ENCODE measurements around the gene HMGCL. TPM values are rescaled to one million over a fixed set of nuclear protein-coding genes. Genes with fewer than 3 reads are reported as not detected.
"Not testable (repeated sequence)": the region's sequence is repeated elsewhere in the genome, so short reads cannot be mapped to it uniquely, and the experiment has no call there.

HMGCL gene
- total RNA-seq, 2 experiments from 2014 or later: 8.9 to 9.6 TPM

DNA sequence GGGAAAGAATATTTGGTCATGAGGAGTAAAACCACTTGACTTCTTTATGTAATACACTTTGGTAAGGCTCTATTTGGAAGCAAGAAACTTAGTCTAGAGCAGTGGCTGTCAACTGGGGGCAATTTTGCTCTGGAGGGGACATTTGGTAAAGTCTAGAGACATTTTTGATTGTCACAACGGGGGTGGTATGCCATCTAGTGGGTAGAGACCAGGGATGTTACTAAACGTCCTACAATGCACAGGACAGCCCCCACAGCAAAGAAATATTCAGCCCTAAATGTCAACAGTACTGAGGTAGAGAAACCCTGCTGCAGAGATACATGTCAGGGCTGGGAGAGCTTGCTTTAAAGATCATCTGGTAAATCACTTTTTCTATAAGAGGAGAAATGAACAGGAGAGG is 29.3 kb upstream of the HMGCL start:
- peaks cover 28% of the 10 kb centered on the region for H3K36me3 ChIP-seq (ENCODE audit: insufficient read depth, low read length)
- CTCF ChIA-PET: no interaction called here
- Mint-ChIP-seq H3K27ac (no peak overlapping the region), H3K9me3 (no peaks in the 10 kb centered on the region), H3K4me3 (no peak overlapping the region), H3K27me3 (no peaks in the 10 kb centered on the region), H3K4me1 (ENCODE audit: low read depth) (no peaks in the 10 kb centered on the region), H3K36me3 (ENCODE audit: low read depth) (peaks cover 62% of the 10 kb centered on the region)
- ATAC-seq (ENCODE audit: poor library complexity) (no peak), DNase-seq (peak in 3 of 14 experiments; percentile 13 to 27 (median 23))
- POLR2A ChIA-PET: interaction anchor here (0.6 kb wide), 1 partner anchor 14 kb away, joined by 4 read pairs; no protein-coding TSS in a partner anchor
- no peak overlapping the region for H3K4me3 ChIP-seq (ENCODE audit: low read length)
- TF ChIP-seq, protein P1, sequence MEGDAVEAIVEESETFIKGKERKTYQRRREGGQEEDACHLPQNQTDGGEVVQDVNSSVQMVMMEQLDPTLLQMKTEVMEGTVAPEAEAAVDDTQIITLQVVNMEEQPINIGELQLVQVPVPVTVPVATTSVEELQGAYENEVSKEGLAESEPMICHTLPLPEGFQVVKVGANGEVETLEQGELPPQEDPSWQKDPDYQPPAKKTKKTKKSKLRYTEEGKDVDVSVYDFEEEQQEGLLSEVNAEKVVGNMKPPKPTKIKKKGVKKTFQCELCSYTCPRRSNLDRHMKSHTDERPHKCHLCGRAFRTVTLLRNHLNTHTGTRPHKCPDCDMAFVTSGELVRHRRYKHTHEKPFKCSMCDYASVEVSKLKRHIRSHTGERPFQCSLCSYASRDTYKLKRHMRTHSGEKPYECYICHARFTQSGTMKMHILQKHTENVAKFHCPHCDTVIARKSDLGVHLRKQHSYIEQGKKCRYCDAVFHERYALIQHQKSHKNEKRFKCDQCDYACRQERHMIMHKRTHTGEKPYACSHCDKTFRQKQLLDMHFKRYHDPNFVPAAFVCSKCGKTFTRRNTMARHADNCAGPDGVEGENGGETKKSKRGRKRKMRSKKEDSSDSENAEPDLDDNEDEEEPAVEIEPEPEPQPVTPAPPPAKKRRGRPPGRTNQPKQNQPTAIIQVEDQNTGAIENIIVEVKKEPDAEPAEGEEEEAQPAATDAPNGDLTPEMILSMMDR (IDR thresholded peaks at IDR 0.05): no peak
- intact Hi-C loops (cut with DNase I, micrococcal nuclease): no loop called here
- H3K27ac ChIP-seq (ENCODE audit: low read depth in 1 of 2, low read length in 2 of 2): no peak overlapping the region
- H3K4me1 ChIP-seq (ENCODE audit: insufficient read depth, low read length): no peaks in the 10 kb centered on the region
- no peaks in the 10 kb centered on the region for H3K27me3 ChIP-seq (ENCODE audit: control insufficient read depth in 1 of 2, insufficient read depth in 2 of 2, low read length in 2 of 2)
- H3K9me3 ChIP-seq (ENCODE audit: control insufficient read depth in 1 of 2, insufficient read depth in 1 of 2, low read length in 2 of 2): no peaks in the 10 kb centered on the region

DNA sequence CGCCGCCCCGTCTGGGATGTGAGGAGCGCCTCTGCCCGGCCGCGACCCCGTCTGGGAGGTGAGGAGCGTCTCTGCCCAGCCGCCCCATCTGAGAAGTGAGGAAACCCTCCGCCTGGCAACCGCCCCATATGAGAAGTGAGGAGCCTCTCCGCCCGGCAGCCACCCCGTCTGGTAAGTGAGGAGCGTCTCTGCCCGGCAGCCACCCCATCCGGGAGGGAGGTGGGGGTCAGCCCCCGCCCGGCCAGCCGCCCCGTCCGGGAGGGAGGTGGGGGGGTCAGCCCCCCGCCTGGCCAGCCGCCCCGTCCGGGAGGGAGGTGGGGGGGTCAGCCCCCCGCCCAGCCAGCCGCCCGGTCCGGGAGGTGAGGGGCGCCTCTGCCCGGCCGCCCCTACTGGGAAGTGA is 27.9 kb upstream of the HMGCL start:
- H3K9me3 Mint-ChIP-seq; ATAC-seq (ENCODE audit: poor library complexity); H3K4me3 ChIP-seq (ENCODE audit: low read length); H3K27ac Mint-ChIP-seq; H3K27me3 ChIP-seq (ENCODE audit: control insufficient read depth in 1 of 2, insufficient read depth in 2 of 2, low read length in 2 of 2); H3K4me3 Mint-ChIP-seq; H3K4me1 ChIP-seq (ENCODE audit: insufficient read depth, low read length); H3K27ac ChIP-seq (ENCODE audit: low read depth in 1 of 2, low read length in 2 of 2); DNase-seq; H3K27me3 Mint-ChIP-seq; CTCF ChIA-PET; POLR2A ChIA-PET; H3K9me3 ChIP-seq (ENCODE audit: control insufficient read depth in 1 of 2, insufficient read depth in 1 of 2, low read length in 2 of 2); intact Hi-C loops (cut with DNase I, micrococcal nuclease); H3K4me1 Mint-ChIP-seq (ENCODE audit: low read depth): not testable (repeated sequence)
- peaks cover 60% of the 10 kb centered on the region for H3K36me3 Mint-ChIP-seq (ENCODE audit: low read depth)
- H3K36me3 ChIP-seq (ENCODE audit: insufficient read depth, low read length): peaks cover 25% of the 10 kb centered on the region

DNA sequence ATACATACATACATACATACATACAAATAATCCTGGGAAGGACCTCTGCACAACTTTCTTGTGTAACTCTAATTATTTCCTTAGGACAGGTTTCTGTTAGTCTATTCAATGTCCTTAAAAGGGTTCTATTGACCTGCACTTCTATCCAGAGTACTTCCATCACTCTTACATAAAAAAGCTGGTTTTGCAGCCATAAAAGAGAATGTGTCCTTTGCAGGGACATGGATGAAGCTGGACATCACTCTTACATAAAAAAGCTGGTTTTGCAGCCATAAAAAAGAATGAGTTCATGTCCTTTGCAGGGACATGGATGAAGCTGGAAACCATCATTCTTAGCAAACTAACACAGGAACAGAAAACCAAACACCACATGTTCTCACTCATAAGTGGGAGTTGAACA is 26.2 kb upstream of the HMGCL start:
- H3K9me3 ChIP-seq (ENCODE audit: control insufficient read depth in 1 of 2, insufficient read depth in 1 of 2, low read length in 2 of 2); H3K27ac ChIP-seq (ENCODE audit: low read depth in 1 of 2, low read length in 2 of 2); ATAC-seq (ENCODE audit: poor library complexity); POLR2A ChIA-PET; intact Hi-C loops (cut with DNase I, micrococcal nuclease); H3K4me3 ChIP-seq (ENCODE audit: low read length); H3K27me3 Mint-ChIP-seq; H3K27me3 ChIP-seq (ENCODE audit: control insufficient read depth in 1 of 2, insufficient read depth in 2 of 2, low read length in 2 of 2); H3K27ac Mint-ChIP-seq; H3K4me3 Mint-ChIP-seq; CTCF ChIA-PET; H3K4me1 ChIP-seq (ENCODE audit: insufficient read depth, low read length); H3K4me1 Mint-ChIP-seq (ENCODE audit: low read depth); DNase-seq; H3K9me3 Mint-ChIP-seq: not testable (repeated sequence)
- peaks cover 62% of the 10 kb centered on the region for H3K36me3 Mint-ChIP-seq (ENCODE audit: low read depth)
- peaks cover 31% of the 10 kb centered on the region for H3K36me3 ChIP-seq (ENCODE audit: insufficient read depth, low read length)

DNA sequence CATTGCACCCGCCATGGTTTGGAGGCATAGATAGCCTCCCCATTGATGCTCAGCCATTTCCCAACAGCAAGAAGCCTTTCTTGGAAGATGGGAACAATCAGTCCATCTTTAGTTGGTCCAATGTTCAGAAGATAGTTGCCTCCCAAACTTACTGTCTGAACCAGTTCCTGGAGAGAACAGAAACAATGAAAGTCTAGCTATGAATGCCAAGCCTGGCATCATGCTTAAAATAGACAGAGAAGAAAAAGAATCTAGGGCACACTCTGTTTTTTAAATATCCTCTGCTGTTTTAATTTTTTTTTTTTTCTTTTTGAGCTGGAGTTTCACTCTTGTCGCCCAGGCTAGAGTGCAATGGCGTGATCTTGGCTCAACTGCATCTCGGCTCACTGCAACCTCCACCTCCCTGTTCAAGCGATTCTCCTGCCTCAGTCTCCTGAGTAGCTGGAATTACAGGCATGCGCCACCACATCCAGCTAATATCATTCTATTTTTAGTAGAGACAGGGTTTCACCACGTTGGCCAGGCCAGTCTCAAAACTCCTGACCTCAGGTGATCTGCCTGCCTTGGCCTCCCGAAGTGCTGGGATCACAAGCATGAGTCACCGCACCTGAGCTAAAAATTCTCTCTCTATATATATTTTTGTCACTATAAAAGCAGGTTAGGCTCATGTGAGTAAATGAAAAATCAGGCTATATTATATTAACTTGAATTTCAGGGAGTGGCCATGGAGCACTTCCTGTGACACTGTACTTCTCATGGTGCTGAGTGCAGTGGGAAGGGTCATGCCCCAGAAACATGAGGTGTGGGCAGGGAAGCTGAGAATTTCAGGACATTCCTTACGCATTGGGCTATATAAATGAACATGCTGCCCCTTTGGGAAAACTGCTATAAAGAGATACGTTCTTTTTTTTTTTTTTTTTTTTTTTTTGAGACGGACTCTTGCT is 23.7 kb upstream of the HMGCL start:
- TF ChIP-seq, protein P1 (IDR thresholded peaks at IDR 0.05): no peak
- Mint-ChIP-seq H3K4me1 (ENCODE audit: low read depth) (no peaks in the 10 kb centered on the region), H3K36me3 (ENCODE audit: low read depth) (peaks cover 57% of the 10 kb centered on the region), H3K27me3 (no peaks in the 10 kb centered on the region), H3K9me3 (peaks cover 5% of the 10 kb centered on the region), H3K27ac (no peak overlapping the region), H3K4me3 (no peak overlapping the region)
- ChIA-PET POLR2A (no interaction called here), CTCF (interaction anchor here (0.7 to 1.5 kb wide), 3 partner anchors 20 to 38 kb away, joined by 3 to 6 read pairs (median 3); no protein-coding TSS in a partner anchor)
- DNase-seq: no peak
- H3K36me3 ChIP-seq (ENCODE audit: insufficient read depth, low read length): peaks cover 32% of the 10 kb centered on the region
- no peaks in the 10 kb centered on the region for H3K4me1 ChIP-seq (ENCODE audit: insufficient read depth, low read length)
- ATAC-seq (ENCODE audit: poor library complexity): no peak
- no peak overlapping the region for H3K4me3 ChIP-seq (ENCODE audit: low read length)
- no peaks in the 10 kb centered on the region for H3K27me3 ChIP-seq (ENCODE audit: control insufficient read depth in 1 of 2, insufficient read depth in 2 of 2, low read length in 2 of 2)
- intact Hi-C loops (cut with DNase I, micrococcal nuclease): no loop called here
- H3K27ac ChIP-seq (ENCODE audit: low read depth in 1 of 2, low read length in 2 of 2): no peak overlapping the region
- H3K9me3 ChIP-seq (ENCODE audit: control insufficient read depth in 1 of 2, insufficient read depth in 1 of 2, low read length in 2 of 2): peaks cover 0 to 4% of the 10 kb centered on the region in 2 experiments

DNA sequence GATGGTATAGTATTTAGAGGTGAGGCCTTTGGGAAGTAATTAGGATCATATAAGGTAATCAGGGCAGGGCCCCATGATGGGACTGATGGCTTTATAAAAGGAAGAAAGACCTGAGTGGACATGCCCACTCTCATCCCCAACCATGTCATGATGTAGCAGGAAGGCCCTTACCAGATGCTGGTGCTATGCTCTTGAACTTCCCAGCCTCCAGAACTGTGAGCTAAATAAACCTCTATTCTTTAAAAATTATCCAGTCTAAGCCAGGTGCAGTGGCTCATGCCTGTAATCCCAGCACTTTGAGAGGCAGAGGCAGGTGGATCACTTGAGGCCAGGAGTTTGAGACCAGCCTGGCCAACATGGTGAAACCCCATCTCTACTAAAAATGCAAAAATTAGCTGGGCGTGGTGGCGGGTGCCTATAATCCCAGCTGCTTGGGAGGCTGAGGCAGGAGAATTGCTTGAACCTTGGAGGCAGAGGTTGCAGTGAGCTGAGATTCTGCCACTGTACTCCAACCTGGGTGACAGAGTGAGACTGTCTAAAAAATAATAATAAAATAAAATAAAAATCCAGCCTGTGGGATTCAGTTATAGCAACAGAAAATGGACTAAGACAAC is 22.4 kb upstream of the HMGCL start:
- H3K4me1 Mint-ChIP-seq (ENCODE audit: low read depth); H3K9me3 Mint-ChIP-seq; CTCF ChIA-PET; POLR2A ChIA-PET; ATAC-seq (ENCODE audit: poor library complexity); H3K27me3 Mint-ChIP-seq; intact Hi-C loops (cut with DNase I, micrococcal nuclease); H3K27ac ChIP-seq (ENCODE audit: low read depth in 1 of 2, low read length in 2 of 2); H3K4me1 ChIP-seq (ENCODE audit: insufficient read depth, low read length); H3K4me3 Mint-ChIP-seq; H3K4me3 ChIP-seq (ENCODE audit: low read length); H3K27ac Mint-ChIP-seq; H3K27me3 ChIP-seq (ENCODE audit: control insufficient read depth in 1 of 2, insufficient read depth in 2 of 2, low read length in 2 of 2); DNase-seq; H3K9me3 ChIP-seq (ENCODE audit: control insufficient read depth in 1 of 2, insufficient read depth in 1 of 2, low read length in 2 of 2): not testable (repeated sequence)
- peaks cover 54% of the 10 kb centered on the region for H3K36me3 Mint-ChIP-seq (ENCODE audit: low read depth)
- H3K36me3 ChIP-seq (ENCODE audit: insufficient read depth, low read length): peaks cover 31% of the 10 kb centered on the region

Data from CD4-positive, alpha-beta T cell (primary cell).